Measurements from ENCODE around the gene AUTS2.

The AUTS2 gene

DNA sequence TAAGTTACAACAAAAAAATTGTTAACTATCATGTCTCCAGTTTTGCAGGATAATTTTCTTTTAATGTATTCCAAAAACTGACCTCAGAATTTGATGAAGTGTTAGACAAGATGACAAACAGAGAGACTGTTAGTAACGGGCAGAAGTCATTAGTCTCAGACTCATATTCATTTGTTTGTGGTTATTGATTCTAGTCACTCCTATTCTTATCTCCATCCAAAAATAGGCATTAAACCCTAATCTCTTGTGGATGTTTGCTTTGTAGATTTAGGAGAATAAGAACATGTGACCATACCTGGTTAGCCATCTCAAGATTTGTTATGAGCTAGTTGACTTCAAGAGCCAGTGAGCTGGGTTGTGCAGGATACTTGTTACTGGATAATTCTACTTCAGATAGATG, 261.1 kb downstream of the AUTS2 start:
- DNase-seq (ENCODE audit: low spot score) = no peak

DNA sequence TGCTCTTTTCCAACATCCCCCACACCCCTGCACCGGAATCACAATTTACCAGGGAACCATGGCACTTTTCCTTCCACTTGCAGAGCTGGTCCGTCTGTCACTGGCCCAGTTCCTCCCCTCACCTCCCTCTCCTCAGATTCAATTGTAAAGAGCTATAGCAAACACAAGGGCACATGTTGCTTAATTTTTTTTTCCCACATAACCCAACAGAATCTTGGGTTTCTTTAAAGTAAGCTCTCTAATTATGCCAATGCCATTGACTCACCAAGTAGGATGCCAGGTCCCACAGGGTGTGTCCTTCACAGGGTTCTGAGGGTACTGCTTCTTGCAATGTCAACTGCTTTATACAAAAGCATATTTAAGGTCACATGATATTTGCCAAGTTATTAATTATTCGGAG, 262.2 kb downstream of the AUTS2 start:
- no peak for DNase-seq (ENCODE audit: low spot score)

DNA sequence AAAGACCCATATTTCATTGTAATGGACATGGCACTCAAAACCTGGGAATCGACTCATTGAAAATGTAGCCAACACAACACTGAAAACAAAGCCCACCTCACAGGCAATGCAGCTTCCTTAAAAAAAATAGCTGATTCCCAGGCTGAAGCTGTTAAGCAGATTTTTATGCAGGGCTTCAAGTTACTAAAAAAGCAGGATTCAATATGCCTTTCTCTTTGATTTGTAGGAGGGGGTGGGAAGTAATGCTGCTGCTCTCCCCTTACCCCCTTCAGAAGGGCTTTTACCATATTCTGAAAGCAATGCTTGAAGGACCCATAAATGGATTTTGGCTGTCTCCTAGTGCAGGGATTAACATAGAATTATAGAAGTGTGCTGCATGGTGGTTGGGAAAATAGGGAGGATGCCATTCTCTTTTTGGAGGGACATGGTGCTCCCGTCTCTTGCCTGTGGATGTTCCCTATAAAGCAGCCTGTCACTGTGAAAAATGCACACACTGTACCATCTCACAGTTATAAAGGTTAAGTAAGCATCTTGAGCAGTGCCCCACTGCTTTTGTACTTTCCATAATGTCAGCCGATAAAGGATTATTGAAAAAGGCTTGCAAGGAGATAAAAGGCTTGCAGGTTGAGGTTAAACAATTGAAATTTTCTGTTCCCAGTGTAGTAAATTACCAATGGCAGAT, 262.8 kb downstream of the AUTS2 start:
- no peak for DNase-seq (ENCODE audit: low spot score)

DNA sequence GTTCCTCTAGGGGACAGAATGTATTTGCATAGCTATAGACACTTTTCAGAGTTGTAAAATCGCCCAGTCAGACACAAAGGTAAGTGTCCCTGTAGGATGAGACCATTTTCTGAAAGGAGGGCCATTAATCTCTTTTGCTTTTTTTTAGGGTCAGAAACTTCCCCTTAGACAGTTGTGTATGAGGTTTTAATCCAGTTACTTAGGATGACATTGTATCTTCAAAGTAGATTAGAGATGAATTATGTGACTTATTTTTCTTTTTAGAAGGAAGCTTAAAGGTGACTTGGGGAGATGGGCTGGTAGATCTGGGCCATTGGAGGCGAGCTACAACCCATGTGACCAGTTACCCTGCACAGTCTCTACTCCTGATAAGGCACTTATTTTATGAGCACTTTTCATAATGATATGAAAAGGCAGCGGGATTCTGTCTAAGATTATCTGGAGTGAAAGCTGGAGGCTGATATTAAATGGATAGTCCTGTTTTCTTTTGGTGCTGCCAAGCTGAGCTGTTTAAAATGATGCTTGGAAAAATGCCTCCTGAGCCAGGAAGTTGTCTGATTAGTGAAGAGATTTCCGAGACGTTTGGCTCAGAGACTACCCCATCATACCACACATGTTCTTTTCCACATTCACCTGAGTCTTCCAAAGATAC, 264.3 kb downstream of the AUTS2 start:
- no peak for DNase-seq (ENCODE audit: low spot score)

DNA sequence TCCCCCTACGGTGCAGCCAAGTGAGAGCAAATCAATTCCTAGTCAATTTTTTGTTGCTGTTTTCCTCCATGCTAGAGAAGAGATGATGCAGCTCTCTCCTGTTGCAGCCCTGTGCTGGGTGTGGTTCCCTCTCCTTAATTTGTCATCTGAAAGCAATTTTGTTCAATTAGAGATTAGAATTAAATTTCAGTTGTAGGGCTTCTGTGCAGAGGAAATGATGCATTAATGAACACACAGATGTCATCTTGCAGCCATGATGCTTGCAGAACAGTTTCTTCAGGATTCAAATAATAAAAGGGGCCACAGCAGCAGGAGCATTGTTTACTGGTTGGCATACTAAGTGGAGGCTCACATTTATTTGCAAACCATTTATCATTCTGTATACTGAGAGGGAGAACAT, 266.0 kb downstream of the AUTS2 start:
- DNase-seq (ENCODE audit: low spot score) = no peak

DNA sequence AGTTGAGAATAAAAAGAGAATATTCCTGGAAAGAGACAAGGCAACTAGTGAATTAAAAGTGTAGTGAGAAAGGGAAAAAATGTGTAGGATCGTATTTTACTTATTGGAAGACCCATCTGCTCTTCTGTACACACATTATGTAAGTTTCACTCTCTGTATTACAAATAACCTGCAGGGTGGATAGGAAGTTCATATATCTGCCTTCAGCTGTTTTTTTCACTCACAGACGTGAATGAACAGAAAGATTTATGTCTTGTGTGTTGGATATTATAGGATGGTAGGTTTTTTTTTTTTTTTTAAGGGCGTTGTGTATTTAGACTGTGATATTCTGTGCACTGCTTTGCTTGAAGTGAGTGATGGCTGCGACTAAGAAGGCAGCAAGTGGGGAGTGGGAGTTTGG, 266.5 kb downstream of the AUTS2 start:
- no peak for DNase-seq (ENCODE audit: low spot score)

DNA sequence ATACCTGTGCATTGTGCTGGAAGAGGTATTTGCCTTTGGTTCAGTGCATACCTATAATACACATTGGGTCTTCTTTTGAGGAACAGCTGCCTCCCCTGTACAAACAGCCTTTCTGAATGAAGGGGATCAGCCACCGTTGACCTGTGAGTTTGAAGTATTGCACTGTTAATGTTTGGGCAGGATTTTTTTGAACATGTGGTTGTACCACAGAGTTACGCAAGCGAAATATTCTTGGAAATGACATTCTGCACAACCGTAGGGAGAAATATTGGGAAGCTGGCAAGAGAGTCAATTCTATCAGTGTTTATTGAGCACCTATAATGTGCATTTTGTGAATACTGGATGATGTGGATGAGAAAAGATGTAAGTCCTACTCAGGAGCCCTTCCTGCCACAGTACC, 270.6 kb downstream of the AUTS2 start:
- DNase-seq (ENCODE audit: low spot score) = no peak

DNA sequence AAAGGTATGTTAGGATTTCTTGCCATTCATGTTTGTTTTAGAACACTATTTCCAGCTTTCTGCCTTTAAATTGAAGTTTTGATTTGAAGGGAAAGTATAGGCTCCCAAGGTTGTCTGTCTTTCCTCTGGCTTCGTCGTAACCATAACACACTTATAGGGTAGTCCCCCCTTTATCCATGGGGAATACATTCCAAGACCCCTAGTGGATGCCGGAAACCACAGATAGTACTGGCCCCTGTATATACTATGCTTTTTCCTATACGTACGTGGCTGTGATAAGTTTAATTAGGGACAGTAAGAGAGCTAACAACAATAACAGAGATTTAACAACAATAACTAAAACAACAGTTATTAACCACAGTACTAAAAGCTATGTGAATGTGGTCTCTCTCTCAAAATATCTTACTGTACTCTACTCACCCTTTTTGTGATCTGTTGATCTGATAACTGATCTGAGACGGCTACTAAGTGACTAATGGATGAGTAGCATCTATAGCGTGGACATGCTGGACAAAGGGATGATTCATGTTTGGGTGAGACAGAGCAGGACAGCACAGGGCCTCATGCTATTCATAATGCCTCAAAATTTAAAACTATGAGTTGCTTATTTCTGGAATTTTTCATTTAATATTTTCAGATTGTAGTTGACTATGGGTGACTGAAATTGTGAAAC, 273.1 kb downstream of the AUTS2 start:
- DNase-seq (ENCODE audit: low spot score) = peak; percentile 94

DNA sequence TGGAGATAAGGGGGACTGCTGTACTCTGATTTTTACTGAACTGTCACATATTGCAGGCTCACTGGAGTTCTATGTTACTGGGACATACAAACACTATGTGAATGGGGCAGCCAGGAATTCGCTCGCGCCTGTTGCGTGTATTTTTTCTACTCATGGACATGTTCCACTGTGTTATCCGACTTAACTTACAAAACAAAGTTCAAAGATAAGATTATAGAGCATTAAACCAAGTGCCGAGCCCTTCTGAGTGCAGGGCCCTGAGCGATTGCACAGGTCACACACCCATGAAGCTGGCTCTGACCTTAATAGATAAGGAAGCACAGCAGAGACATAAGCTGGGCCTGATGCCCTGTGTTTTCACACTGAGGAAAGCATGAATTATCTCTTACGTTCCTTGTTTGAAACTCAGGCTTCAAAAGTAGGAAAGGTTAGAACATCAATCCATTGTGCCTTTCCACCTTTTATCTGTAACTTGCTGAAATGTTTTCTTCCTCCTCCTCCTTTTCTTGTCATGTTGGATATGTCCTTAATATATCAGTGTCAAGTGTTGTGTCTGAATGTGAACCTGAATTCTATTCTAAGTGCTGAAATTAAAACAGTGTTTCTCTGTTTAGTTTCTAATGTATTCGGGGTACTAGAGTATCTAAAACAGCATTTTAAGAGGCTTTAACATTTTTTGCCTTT, 273.8 kb downstream of the AUTS2 start:
- DNase-seq (ENCODE audit: low spot score) = no peak

DNA sequence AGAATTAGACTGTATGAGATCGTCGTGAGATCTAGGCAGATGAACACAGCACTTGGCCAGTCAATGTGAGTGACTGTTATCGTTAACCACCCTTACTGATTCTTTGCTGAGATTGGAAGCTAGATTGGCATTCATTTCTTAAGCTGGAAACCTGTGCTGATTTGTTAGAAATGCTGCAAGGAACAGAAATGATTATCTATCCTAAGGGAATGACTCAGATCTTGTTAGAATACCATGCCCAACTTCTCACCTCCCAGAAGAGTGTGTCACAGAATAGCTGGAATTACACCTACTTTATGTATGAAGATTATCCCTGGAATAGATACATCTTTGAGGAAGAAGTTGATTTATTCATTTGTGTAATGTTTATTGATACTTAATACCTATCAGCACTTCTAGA, 275.2 kb downstream of the AUTS2 start:
- DNase-seq (ENCODE audit: low spot score) = no peak

DNA sequence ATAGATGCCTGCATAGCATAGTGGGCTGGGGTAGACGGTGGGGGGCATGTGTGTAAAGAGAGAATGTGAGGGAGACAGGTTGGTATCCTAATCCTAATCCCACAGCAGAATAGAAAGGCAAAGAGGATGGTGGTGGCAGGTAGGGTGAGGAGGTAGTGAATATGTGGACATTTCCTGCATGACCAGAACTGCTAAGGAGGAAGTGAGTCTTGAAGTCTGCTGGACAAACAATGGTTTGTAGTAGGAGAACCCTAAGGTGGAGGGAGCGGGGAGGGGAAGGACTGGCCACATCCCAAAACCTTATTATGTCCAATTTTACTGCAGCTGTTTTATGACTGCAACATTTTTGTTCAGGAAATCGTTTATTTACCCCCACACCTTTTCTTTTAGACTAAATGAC, 279.7 kb downstream of the AUTS2 start:
- peak; percentile 16 for DNase-seq (ENCODE audit: low spot score)

DNA sequence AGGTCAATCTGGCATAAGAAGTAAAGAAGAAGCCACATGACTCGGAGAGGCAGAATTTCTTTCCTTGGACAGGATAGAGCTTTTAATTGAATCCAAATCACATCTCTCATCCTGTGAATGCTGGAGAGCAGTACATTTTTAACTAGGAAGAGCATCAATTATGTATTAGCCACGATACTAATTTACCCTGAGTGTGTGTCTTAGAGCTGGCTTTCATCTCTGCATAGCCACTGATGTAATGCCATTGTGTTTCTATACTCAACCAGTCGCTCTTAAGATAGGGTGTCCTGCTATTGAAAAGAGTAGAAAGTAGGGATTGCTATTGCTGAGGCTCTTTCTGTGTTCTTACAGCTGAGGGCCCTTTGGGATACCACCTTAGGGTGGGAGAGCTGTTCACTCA, 280.3 kb downstream of the AUTS2 start:
- no peak for DNase-seq (ENCODE audit: low spot score)

DNA sequence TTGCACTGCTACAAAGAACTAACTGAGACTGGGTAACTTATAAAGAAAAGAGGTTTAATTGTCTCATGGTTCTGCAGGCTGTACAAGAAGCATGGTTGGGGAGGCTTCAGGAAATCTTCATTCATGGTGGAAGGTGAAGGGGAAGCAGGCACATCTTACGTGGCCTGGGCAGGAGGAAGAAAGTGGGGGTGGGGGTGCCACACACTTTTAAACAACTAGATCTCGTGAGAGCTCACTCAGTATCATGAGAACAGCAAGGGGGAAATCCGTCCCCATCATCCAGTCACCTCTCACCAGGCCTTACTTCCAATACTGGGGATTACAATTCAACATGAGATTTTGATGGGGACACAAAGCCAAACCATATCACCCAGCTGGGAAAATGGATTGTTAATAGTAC, 281.7 kb downstream of the AUTS2 start:
- DNase-seq (ENCODE audit: low spot score) = no peak

DNA sequence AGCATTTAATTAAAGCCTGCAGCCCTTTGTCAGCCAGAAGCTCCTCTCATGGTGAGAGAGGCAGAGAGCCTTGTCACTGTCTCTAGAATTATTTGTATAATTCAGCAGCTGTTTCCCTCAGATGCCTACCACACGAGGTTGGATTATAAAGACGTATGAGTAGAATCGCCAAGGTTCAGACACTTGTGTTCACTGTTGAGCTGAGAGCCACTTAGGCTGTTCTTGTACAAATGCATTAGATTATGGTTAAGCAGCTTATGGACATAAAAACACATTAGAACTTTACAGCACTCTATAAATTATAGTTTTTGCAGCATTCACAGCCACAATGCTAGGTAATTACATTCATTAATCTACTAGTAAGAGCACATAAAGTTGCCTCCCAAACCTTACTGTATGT, 282.6 kb downstream of the AUTS2 start:
- DNase-seq (ENCODE audit: low spot score) = no peak

DNA sequence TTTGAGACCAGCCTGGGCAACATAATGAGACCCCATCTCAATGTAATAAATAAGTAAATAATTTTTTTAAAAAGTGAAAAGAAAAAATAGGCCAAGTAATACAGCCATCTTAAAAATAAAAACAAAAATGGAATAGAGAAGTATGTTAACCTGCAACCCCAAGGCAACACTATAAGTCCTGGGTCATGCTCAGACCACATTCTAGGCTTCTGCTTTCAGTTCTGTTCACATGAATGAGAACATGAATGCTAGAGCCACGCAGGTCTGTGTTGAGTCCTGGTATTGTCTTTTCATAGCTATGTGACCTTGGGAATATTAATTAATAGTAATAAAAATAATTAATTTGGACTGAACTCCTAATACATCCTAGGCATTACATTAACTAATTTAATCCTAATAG, 284.0 kb downstream of the AUTS2 start:
- DNase-seq (ENCODE audit: low spot score) = no peak

DNA sequence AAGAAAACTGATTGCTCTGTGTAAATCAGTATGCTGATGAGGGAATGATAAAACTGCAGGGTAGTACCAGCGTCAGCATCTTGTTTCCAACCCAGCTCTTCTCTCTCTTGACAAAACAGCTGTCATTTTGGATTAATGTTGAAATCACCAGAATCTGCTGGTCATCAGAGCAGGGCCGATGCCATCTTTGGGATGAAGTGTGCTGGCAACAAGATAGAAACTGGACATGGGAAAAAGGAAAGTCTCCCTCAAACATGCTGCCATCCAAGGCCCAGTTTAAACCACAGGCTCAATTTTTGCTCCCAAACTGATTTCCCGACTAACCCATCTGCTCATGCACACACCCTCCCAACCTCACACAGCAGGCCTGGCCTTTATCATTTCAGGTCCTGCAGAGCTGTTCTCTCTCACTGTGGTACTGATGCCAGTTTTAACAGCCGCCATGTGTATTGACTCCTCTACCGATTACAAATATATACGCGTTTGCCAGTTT, 285.2 kb downstream of the AUTS2 start:
- no peak for DNase-seq (ENCODE audit: low spot score)

DNA sequence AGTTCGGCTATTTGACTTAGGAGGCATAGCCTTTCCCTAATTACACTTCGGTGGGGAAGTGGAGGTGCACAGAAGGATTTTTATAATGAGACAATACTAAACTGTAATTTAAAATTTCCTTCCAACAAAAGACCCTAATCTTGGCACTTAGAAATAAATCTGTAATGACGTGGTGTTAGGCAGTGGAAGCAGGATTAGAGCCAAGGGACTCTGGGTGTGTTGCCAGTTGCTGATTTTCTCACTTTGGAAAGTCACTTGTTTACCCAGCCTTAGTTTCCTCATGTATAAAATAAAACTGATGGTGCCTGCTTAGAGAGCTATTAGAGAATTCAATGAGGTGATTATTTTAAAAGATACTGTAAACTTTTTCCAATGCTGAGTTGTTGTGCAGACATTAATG, 287.2 kb downstream of the AUTS2 start:
- DNase-seq (ENCODE audit: low spot score) = no peak

DNA sequence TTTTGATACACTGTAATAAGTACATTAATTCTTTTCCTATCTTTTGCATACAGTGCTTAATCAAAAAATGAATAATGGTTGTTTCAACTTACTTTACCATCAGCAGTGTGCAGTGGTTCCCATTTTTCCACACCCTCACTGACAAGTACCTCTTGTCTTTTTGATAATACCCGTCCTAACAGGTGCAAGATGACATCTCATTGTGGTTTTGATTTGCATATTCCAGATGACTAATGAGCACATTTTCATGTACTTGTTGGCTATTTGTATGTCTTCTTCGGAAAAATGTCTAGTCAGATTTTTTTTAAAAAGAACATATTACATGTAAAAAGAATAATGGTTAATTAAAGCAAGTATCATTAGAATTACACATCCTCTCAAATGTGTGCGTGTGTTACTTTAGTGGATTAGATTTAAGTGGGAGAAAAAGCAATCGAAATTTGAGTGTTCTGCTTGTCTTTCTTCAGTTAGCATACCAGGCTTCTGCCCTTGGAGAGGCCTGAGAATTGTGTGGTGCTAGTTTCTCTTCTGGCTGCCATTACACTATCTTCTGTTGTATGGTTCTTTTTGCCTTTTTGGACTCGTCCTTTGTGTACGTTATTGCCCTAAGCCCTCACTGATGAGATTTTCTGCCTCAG, 291.2 kb downstream of the AUTS2 start:
- no peak for DNase-seq (ENCODE audit: low spot score)

DNA sequence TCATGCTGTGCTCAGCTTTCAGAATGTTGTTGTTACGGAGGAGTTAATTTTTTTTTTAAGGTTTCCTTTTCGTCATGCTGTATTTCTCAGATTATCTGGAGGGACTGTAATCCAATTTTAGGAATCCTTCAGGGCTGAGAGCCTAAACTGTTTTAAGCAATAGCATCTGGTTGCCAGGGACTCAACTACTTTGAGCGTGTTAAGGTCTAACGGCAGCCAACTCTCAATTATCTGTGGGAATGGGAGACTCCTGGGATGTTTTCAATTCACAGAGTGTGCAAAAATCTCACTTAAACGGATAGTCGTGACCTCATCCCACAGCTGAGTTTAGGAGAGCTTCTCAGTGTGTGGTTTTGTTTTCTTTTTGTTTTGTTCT, 291.7 kb downstream of the AUTS2 start:
- no peak for DNase-seq (ENCODE audit: low spot score)

DNA sequence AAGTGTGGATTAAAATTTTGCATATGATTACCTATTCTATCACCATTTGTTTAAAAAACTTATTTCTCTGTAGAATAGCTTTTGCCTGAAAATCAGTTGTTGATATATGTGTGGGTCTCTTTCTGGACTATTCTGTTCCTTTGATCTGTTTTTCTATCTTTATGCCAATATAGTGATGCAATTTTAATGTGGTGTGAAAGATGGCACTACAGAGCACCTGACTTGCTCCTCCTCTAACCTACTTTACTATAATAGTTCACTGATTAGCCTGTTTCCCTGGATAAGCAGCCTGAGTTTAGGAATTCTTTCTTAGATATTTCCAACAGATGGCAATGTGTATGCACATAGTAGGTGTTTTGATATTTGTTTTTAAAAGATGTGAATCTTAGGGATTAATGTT, 294.5 kb downstream of the AUTS2 start:
- DNase-seq (ENCODE audit: low spot score) = no peak

DNA sequence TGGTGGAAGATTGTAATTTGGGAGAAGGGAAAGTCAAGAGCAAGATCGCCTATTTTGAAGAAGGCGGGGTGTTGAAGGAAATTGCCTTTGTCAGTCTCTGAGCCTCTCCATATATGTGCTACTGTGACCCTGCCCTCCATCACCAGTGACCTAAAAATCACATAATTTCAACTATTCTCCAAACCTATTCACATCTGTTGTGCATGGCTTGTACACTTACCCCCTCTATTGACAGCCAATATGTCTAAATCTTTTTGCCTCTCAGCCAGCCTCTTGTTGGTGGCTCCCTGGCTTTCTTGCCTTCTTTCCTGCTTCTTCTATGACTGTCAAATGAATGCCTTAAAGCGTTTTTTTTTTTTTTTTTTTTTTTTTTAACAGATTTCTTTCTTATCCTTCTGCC, 295.6 kb downstream of the AUTS2 start:
- no peak for DNase-seq (ENCODE audit: low spot score)

DNA sequence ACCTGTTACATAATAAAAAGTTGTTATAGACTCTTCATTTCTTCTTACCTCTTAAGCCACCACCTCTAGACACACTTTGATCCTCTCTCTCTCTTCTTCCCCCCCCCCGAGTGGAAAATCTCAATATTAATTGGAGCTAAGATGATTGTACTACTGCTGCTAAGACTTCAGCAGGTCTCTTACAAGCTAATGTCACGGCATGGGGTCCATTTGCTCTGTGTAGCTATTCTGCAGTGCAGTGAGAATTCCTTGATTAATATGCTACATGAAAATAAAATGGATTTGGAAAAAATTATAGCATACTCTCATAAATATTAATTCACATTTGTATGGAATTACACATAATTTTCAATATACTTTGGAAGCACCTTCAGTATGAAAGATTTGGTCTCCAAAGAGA, 297.2 kb downstream of the AUTS2 start:
- DNase-seq (ENCODE audit: low spot score) = no peak

Data from kidney capillary endothelial cell (primary cell).